Esophagus muscularis mucosa (tissue), 4 donors: ENCODE measurements around the gene KCTD5. TPM values are rescaled to one million over a fixed set of nuclear protein-coding genes. Genes with fewer than 3 reads are reported as not detected.

Experiments used
- DNase-seq: peaks from one replicate; pipeline ENCODE4 v3.0.0-alpha.2; 2017; ENCODE audit errors: extremely low spot score
- H3K27ac ChIP-seq, 4 donors: fragments of 200-600 bp; sonication (generic); replicated peaks in 1 of 4; 1 replicate in 3 of 4; 2 replicates in 1 of 4; pipeline ENCODE4 v1.5.1; 2016 to 2019; ENCODE audit warnings: mild to moderate bottlenecking in 1 of 4
- H3K27me3 ChIP-seq, 4 donors: fragments of 200-600 bp; sonication (generic); one replicate each; pipeline versions ENCODE4 v1.5.1 to v1.6.0; 2016 to 2019
- H3K36me3 ChIP-seq, 4 donors: fragments of 200-600 bp; sonication (generic); one replicate each; pipeline ENCODE4 v1.5.1; 2016 to 2019
- H3K4me1 ChIP-seq, 4 donors: fragments of 200-600 bp; sonication (generic); one replicate each; pipeline ENCODE4 v1.5.1; 2016 to 2019
- H3K4me3 ChIP-seq, 4 donors: fragments of 200-600 bp; sonication (generic); 1 replicate in 2 of 4; 2 replicates in 2 of 4; pipeline ENCODE4 v1.5.1; 2016 to 2019; ENCODE audit warnings: mild to moderate bottlenecking in 4 of 4, moderate library complexity in 1 of 4
- H3K9me3 ChIP-seq, 4 donors: fragments of 200-600 bp; sonication (generic); 1 replicate in 3 of 4; 2 replicates in 1 of 4; pipeline ENCODE4 v1.5.1; 2016 to 2019
- CTCF ChIP-seq, 3 experiments: fragments of 200-600 bp in 2 of 3; fragments of 450-650 bp in 1 of 3; sonication (generic) in 2 of 3; IDR thresholded peaks; one replicate each; pipeline ENCODE4 v1.5.1; 2017 to 2019; ENCODE audit warnings: antibody characterized with exemption in 3 of 3, mild to moderate bottlenecking in 2 of 3, moderate library complexity in 1 of 3
- EP300 ChIP-seq: sonication (generic); formaldehyde crosslinking; IDR thresholded peaks from one replicate; pipeline ENCODE4 v1.6.1; 2017; ENCODE audit warnings: antibody characterized with exemption
- POLR2A ChIP-seq: fragments of 450-650 bp; IDR thresholded peaks from one replicate; pipeline ENCODE4 v1.6.1; 2017; ENCODE audit warnings: antibody characterized with exemption, moderate library complexity, mild to moderate bottlenecking, low read depth
- POLR2AphosphoS5 ChIP-seq, 2 donors: sonication (generic); formaldehyde crosslinking; IDR thresholded peaks; one replicate each; pipeline ENCODE4 v1.6.1; 2017; ENCODE audit warnings: antibody characterized with exemption in 2 of 2
- WGBS: methylation state at CpG from one replicate; pipeline ENCODE4 v1.1.5; 2018; 5-methylcytosine and 5-hydroxymethylcytosine counted together
- intact Hi-C: fragments of 100-400 bp; cut with DNase I; formaldehyde crosslinking; loops from one replicate; pipeline ENCODE4 v1.15.1; 2023
- total RNA-seq, 4 donors: library from RNA; depleted of rRNA; stranded (reverse); fragments of >200 nt; gene quantifications; one replicate each; pipeline versions ENCODE4 v1.1.0 to v1.2.1, GENCODE V29; 2016

KCTD5 gene
- total RNA-seq, 4 donors from 2014 or later, result 9.1 to 22.1 (median 15.7) TPM

- DNase-seq, result no peak
- WGBS, result 48% methylated on average over 8 of the region's 8 CpGs
- peaks cover 0 to 69% (median 0%) of the 10 kb centered on the region in 4 donors for H3K27me3 ChIP-seq
Measured at GRCh38 chr16:2739625-2740430, 57.5 kb downstream of the KCTD5 start.

GRCh38 chr16:2740476-2740875, 58.2 kb downstream of the KCTD5 start:
- no peak for DNase-seq
- Histone ChIP-seq H3K4me1 (no peaks in the 10 kb centered on the region), H3K4me3 (no peak overlapping the region), H3K27ac (no peak overlapping the region), H3K27me3 (peaks cover 0 to 66% (median 0%) of the 10 kb centered on the region in 4 donors), H3K36me3 (no peaks in the 10 kb centered on the region), H3K9me3 (no peaks in the 10 kb centered on the region)
- no peak for TF ChIP-seq POLR2A
- TF ChIP-seq EP300, result no peak
- TF ChIP-seq POLR2AphosphoS5 (IDR thresholded peaks at IDR 0.05), result no peak
- no peak for TF ChIP-seq CTCF (IDR thresholded peaks at IDR 0.05)
- WGBS, result 87% methylated on average over 6 of the region's 6 CpGs
- intact Hi-C loops, result no loop called here

More at GRCh38 chr16:2739625-2740430, 57.5 kb downstream of the KCTD5 start:
- Histone ChIP-seq H3K36me3 (no peaks in the 10 kb centered on the region), H3K27ac (no peak overlapping the region), H3K9me3 (no peaks in the 10 kb centered on the region), H3K4me1 (no peaks in the 10 kb centered on the region), H3K4me3 (no peak overlapping the region)
- TF ChIP-seq POLR2A (no peak), EP300 (no peak), POLR2AphosphoS5 (IDR thresholded peaks at IDR 0.05) (no peak), CTCF (IDR thresholded peaks at IDR 0.05) (no peak)
- intact Hi-C loops, result no loop called here

- DNase-seq, result no peak
- H3K36me3 ChIP-seq, result no peaks in the 10 kb centered on the region
- H3K27ac ChIP-seq, result no peak overlapping the region
- TF ChIP-seq CTCF (IDR thresholded peaks at IDR 0.05) (no peak), EP300 (no peak), POLR2A (no peak), POLR2AphosphoS5 (IDR thresholded peaks at IDR 0.05) (no peak)
- H3K27me3 ChIP-seq, result peaks cover 0 to 61% (median 0%) of the 10 kb centered on the region in 4 donors
- no peak overlapping the region for H3K4me3 ChIP-seq
- no peaks in the 10 kb centered on the region for H3K4me1 ChIP-seq
- WGBS, result 90% methylated on average over 2 of the region's 4 CpGs
- intact Hi-C loops, result no loop called here
- no peaks in the 10 kb centered on the region for H3K9me3 ChIP-seq
Measured at GRCh38 chr16:2741168-2741567, 58.8 kb downstream of the KCTD5 start.

- WGBS, result 93% methylated on average over 3 of the region's 12 CpGs
- intact Hi-C loops, result no loop called here
- H3K4me1 ChIP-seq, result no peaks in the 10 kb centered on the region
- no peak for TF ChIP-seq EP300
- no peak for TF ChIP-seq POLR2A
- no peak for TF ChIP-seq POLR2AphosphoS5 (IDR thresholded peaks at IDR 0.05)
- no peak for TF ChIP-seq CTCF (IDR thresholded peaks at IDR 0.05)
- no peak for DNase-seq
- no peaks in the 10 kb centered on the region for H3K9me3 ChIP-seq
- H3K27ac ChIP-seq, result no peak overlapping the region
- H3K27me3 ChIP-seq, result peaks cover 0 to 48% (median 0%) of the 10 kb centered on the region in 4 donors
- H3K36me3 ChIP-seq, result no peaks in the 10 kb centered on the region
- H3K4me3 ChIP-seq, result no peak overlapping the region
Measured at GRCh38 chr16:2742323-2743006, 60.1 kb downstream of the KCTD5 start.
